GM12872 (cell line): ENCODE results near the gene PDE7B.

Experiments
- CTCF ChIP-seq: IDR thresholded peaks from 3 replicates; pipeline ENCODE4 v1.5.1; 2011; ENCODE audit warnings: low read depth, mild to moderate bottlenecking, low read length, moderate library complexity; ENCODE audit not compliant: insufficient read depth

The PDE7B gene

GRCh38 chr6:135936606-135937005 lies 85.1 kb downstream of the PDE7B start:
- TF ChIP-seq CTCF, result no peak

GRCh38 chr6:135937106-135937505 lies 85.6 kb downstream of the PDE7B start:
- TF ChIP-seq CTCF, result no peak

GRCh38 chr6:135938576-135939207 lies 87.2 kb downstream of the PDE7B start:
- peak; percentile 41; the same call in 2 of the 3 replicates for TF ChIP-seq CTCF

- no peak for TF ChIP-seq CTCF
Observed at GRCh38 chr6:135939208-135939591, 87.7 kb downstream of the PDE7B start.

- TF ChIP-seq CTCF, result no peak
Observed at GRCh38 chr6:135940616-135941167, 89.2 kb downstream of the PDE7B start.

GRCh38 chr6:135941275-135942025 lies 89.9 kb downstream of the PDE7B start:
- no peak for TF ChIP-seq CTCF

GRCh38 chr6:135944120-135944519 lies 92.6 kb downstream of the PDE7B start:
- TF ChIP-seq CTCF, result no peak
